Endothelial cell of umbilical vein (primary cell): ENCODE results near the gene TBL3. TPM values are rescaled to one million over a fixed set of nuclear protein-coding genes. Genes with fewer than 3 reads are reported as not detected.
A peak's percentile ranks its signal among the peaks of the same experiment; 100 is the strongest.
"Not testable (repeated sequence)": the region's sequence is repeated elsewhere in the genome, so short reads cannot be mapped to it uniquely, and the experiment has no call there.

ENCODE experiments used
- BruUV-seq: library from RNA; stranded (reverse); fragments of 400-500 nt; replicated peaks from 2 replicates; lab custom pipeline; 2021; lab: Mats Ljungman, UMichigan
- CTCF ChIA-PET: fragments of 300-600, 350-600 bp; sonication (Branson Sonifier 250); formaldehyde crosslinking; loops from one replicate; lab custom pipeline; 2021; ENCODE audit warnings: antibody characterized with exemption, inconsistent platforms; lab: Charles Lee
- POLR2A ChIA-PET: fragments of 300-600, 350-600 bp; sonication (Branson Sonifier 250); formaldehyde crosslinking; loops from one replicate; lab custom pipeline; 2021; ENCODE audit warnings: antibody characterized with exemption, inconsistent platforms; lab: Charles Lee
- DNase-seq: peaks from one replicate; pipeline ENCODE4 v3.0.0-alpha.2; 2011; ENCODE audit warnings: low read depth, low spot score
- FAIRE-seq: peaks from 2 replicates; lab custom pipeline; 2011; peaks lifted over from hg19 to GRCh38; lab: Jason Lieb, UNC
- H2AFZ ChIP-seq: 2 replicates; pipeline ENCODE4 v1.6.0; 2012; ENCODE audit warnings: low read depth, low read length, control low read depth, inconsistent platforms
- H3K27ac ChIP-seq: 2 replicates; pipeline ENCODE4 v1.5.1; 2011; ENCODE audit warnings: low read depth, mild to moderate bottlenecking, control low read depth, low read length, moderate library complexity; ENCODE audit not compliant: insufficient read depth
- H3K27me3 ChIP-seq, 2 experiments: 2 replicates each; pipeline versions ENCODE4 v1.6.0 to v1.6.1; 2011; ENCODE audit warnings: low read length in 2 of 2, mixed read lengths in 1 of 2; ENCODE audit not compliant: control insufficient read depth in 2 of 2, insufficient read depth in 2 of 2
- H3K36me3 ChIP-seq, 2 experiments: 2 replicates in 1 of 2; 3 replicates in 1 of 2; pipeline ENCODE4 v1.5.1; 2011; ENCODE audit warnings: low read length in 2 of 2, mild to moderate bottlenecking in 1 of 2, moderate library complexity in 1 of 2; ENCODE audit not compliant: control insufficient read depth in 2 of 2, insufficient read depth in 2 of 2; ENCODE audit errors: extremely low read depth in 1 of 2
- H3K4me1 ChIP-seq: 3 replicates; pipeline ENCODE4 v1.5.1; 2011; ENCODE audit warnings: mild to moderate bottlenecking, low read length; ENCODE audit not compliant: control insufficient read depth, insufficient read depth; ENCODE audit errors: extremely low read depth
- H3K4me2 ChIP-seq: 2 replicates; pipeline ENCODE4 v1.6.1; 2011; ENCODE audit warnings: low read length, control low read depth, mixed read lengths; ENCODE audit not compliant: insufficient read depth
- H3K4me3 ChIP-seq, 3 experiments: fragments of 200-600 bp in 1 of 3; sonication (generic), shearing (Covaris generic) in 1 of 3; replicated peaks in 1 of 3; 2 replicates each; pipeline ENCODE4 v1.5.1; 2011 to 2016; ENCODE audit warnings: control low read depth in 3 of 3, low read length in 3 of 3, mild to moderate bottlenecking in 2 of 3, inconsistent platforms in 1 of 3, low read depth in 1 of 3, moderate library complexity in 1 of 3; ENCODE audit not compliant: insufficient read depth in 1 of 3
- H3K79me2 ChIP-seq: 2 replicates; pipeline ENCODE4 v1.6.0; 2012; ENCODE audit warnings: low read length, inconsistent platforms; ENCODE audit not compliant: control insufficient read depth, insufficient read depth
- H3K9ac ChIP-seq: replicated peaks from 2 replicates; pipeline ENCODE3; 2011; ENCODE audit warnings: low read length, control low read depth; ENCODE audit not compliant: insufficient read depth; ENCODE audit errors: extremely low read depth
- H3K9me1 ChIP-seq: replicated peaks from 3 replicates; pipeline ENCODE4 v1.6.0; 2011; ENCODE audit warnings: mild to moderate bottlenecking, low read length; ENCODE audit not compliant: control insufficient read depth, insufficient read depth; ENCODE audit errors: extremely low read depth
- H3K9me3 ChIP-seq: replicated peaks from 2 replicates; pipeline ENCODE4 v1.5.1; 2012; ENCODE audit warnings: low read length, inconsistent platforms; ENCODE audit not compliant: control insufficient read depth, insufficient read depth
- H4K20me1 ChIP-seq: replicated peaks from 2 replicates; pipeline ENCODE3; 2011; ENCODE audit warnings: mild to moderate bottlenecking, low read length; ENCODE audit not compliant: control insufficient read depth, insufficient read depth; ENCODE audit errors: extremely low read depth
- CTCF ChIP-seq, 2 donors: IDR thresholded peaks; 1 replicate in 1 of 2; 2 replicates in 1 of 2; pipeline ENCODE4 v1.5.1; 2011; ENCODE audit warnings: low read length in 2 of 2, mild to moderate bottlenecking in 2 of 2, moderate library complexity in 2 of 2, control low read depth in 1 of 2, inconsistent platforms in 1 of 2, low read depth in 1 of 2; ENCODE audit not compliant: insufficient read depth in 1 of 2; ENCODE audit errors: extremely low read depth in 1 of 2
- FOS ChIP-seq: IDR thresholded peaks from 2 replicates; pipeline ENCODE4 v1.6.1; 2011; ENCODE audit warnings: mild to moderate bottlenecking, low read length, moderate library complexity, borderline replicate concordance; ENCODE audit not compliant: insufficient read depth
- MYC ChIP-seq: IDR thresholded peaks from one replicate; pipeline ENCODE4 v1.6.1; 2011; ENCODE audit warnings: mild to moderate bottlenecking, low read depth, low read length
- POLR2A ChIP-seq: IDR thresholded peaks from 2 replicates; pipeline ENCODE4 v1.6.1; 2012; ENCODE audit warnings: low read depth, mild to moderate bottlenecking, control low read depth, low read length
- POLR2AphosphoS5 ChIP-seq: IDR thresholded peaks from 2 replicates; pipeline ENCODE4 v1.6.1; 2012; ENCODE audit warnings: low read depth, mild to moderate bottlenecking, control low read depth, low read length, moderate library complexity; ENCODE audit not compliant: insufficient read depth
- dilution Hi-C: fragments of 300-500 bp; cut with MboI; formaldehyde crosslinking; loops from one replicate; pipeline ENCODE4 v1.15.0; 2019; ENCODE audit warnings: low sequenced_read_pairs; ENCODE audit not compliant: extremely low pct_ligation_motif_present
- intact Hi-C: fragments of 100-400 bp; cut with micrococcal nuclease; formaldehyde crosslinking; loops from one replicate; pipeline ENCODE4 v1.10.0; 2022
- polyA plus RNA-seq, 4 experiments: library from polyadenylated mRNA; depleted of rRNA in 3 of 4; stranded (reverse) in 3 of 4; unstranded in 1 of 4; fragments of >200 nt; gene quantifications; 2 replicates each; pipeline versions ENCODE4 v1.2.1 to v1.2.3, GENCODE V29; 2011 to 2012; ENCODE audit warnings: missing spikeins in 1 of 4
- total RNA-seq: library from RNA; stranded (reverse); gene quantifications from 2 replicates; pipeline ENCODE4 v1.2.3, GENCODE V29; 2021

The TBL3 gene
- total and polyA plus RNA-seq, 2 donors (not counting 3 experiments of a cell fraction or from before 2014, with no cell fraction given) = 42.2 to 77.1 TPM

- DNase-seq, H3K9me3 ChIP-seq, H4K20me1 ChIP-seq, H3K9me1 ChIP-seq, dilution Hi-C loops, H2AFZ ChIP-seq, H3K27ac ChIP-seq, FAIRE-seq, POLR2A ChIA-PET, H3K27me3 ChIP-seq, intact Hi-C loops: not testable (repeated sequence)
- CTCF ChIA-PET = interaction anchor here (2.2 kb wide), 1 partner anchor 178 kb away, joined by 9 read pairs; no protein-coding TSS in a partner anchor
- peaks cover 50% of the 10 kb centered on the region for H3K79me2 ChIP-seq
- H3K4me1 ChIP-seq = peaks cover 27% of the 10 kb centered on the region
- H3K36me3 ChIP-seq = peaks cover 8 to 17% of the 10 kb centered on the region in 2 experiments
- peak overlapping the region; percentile 95 for H3K4me2 ChIP-seq
- BruUV-seq = TSS peak; percentile 48
- peak overlapping the region; percentile 92 for H3K9ac ChIP-seq
- peak overlapping the region in 2 of 3 experiments; percentile 89 to 95 for H3K4me3 ChIP-seq
These were observed 9.4 kb upstream of the TBL3 start for GRCh38 chr16:1962161-1963153.

GRCh38 chr16:1963806-1964505, 7.9 kb upstream of the TBL3 start:
- dilution Hi-C loops = no loop called here
- peak; percentile 44 for FAIRE-seq

More at GRCh38 chr16:1963806-1964505, 7.9 kb upstream of the TBL3 start:
- Histone ChIP-seq H2AFZ (no peak overlapping the region), H3K27me3 (no peaks in the 10 kb centered on the region), H3K4me3 (peak overlapping the region; percentile 85 to 95 (median 89)), H3K79me2 (peaks cover 50% of the 10 kb centered on the region), H3K9me3 (no peaks in the 10 kb centered on the region), H3K4me2 (peak overlapping the region; percentile 95), H3K27ac (peak overlapping the region; percentile 65), H3K36me3 (peaks cover 8 to 17% of the 10 kb centered on the region in 2 experiments), H3K9ac (peak overlapping the region; percentile 92), H4K20me1 (no peaks in the 10 kb centered on the region), H3K4me1 (peaks cover 27% of the 10 kb centered on the region), H3K9me1 (no peaks in the 10 kb centered on the region)
- intact Hi-C loops = loop anchor here (2.0 kb wide), 1 partner anchor 45 kb away; the partner anchor contains the start of gene ZNF598
- no TSS peak for BruUV-seq
- ChIA-PET CTCF (interaction anchor here (0.9 to 1.6 kb wide), 3 partner anchors 11 to 177 kb away, joined by 3 to 7 read pairs (median 3); no protein-coding TSS in a partner anchor), POLR2A (interaction anchor here (0.6 to 1.4 kb wide), 10 partner anchors 8 to 543 kb away, joined by 3 to 11 read pairs (median 4); partner anchors contain the start of genes MSRB1, NUBP2, SPSB3 and TBL3)
- DNase-seq = peak; percentile 39
- TF ChIP-seq POLR2AphosphoS5 (peak; percentile 11), MYC (no peak), FOS (no peak), CTCF (IDR thresholded peaks at IDR 0.05; ENCODE audit: extremely low read depth in 1 of 2, insufficient read depth in 1 of 2, low read depth in 1 of 2, low read length in 2 of 2) (peak; percentile 14 to 49), POLR2A (peak; percentile 4)
